ENCODE data around the gene PLPPR3. TPM values are rescaled to one million over a fixed set of nuclear protein-coding genes. Genes with fewer than 3 reads are reported as not detected.

Gene PLPPR3
- total RNA-seq, 3 donors from 2014 or later, result 0.19 TPM; not detected in 2

- intact Hi-C loops (cut with DNase I, micrococcal nuclease), result no loop called here
- Histone ChIP-seq H3K4me3 (no peak within 1 kb of the TSS), H3K9me3 (no peaks in the 10 kb centered on the region), H3K36me3 (ENCODE audit: low read depth) (no peaks in the 10 kb centered on the region), H3K4me1 (ENCODE audit: low read depth) (peaks cover 9% of the 10 kb centered on the region)
- no peak for TF ChIP-seq CTCF (IDR thresholded peaks at IDR 0.05)
- DNase-seq (no peak), ATAC-seq (no peak)
These were observed 18.9 kb upstream of the PLPPR3 start, which contains the start of gene PRTN3 for GRCh38 chr19:840519-841206. PRTN3 (plus strand) TSS chr19:840999; CDS start chr19:841009, 10 bp downstream.

- intact Hi-C loops (cut with DNase I, micrococcal nuclease), result no loop called here
- H3K9me3 ChIP-seq, result no peaks in the 10 kb centered on the region
- H3K4me3 ChIP-seq, result no peak overlapping the region
- DNase-seq (no peak), ATAC-seq (peak; percentile 33)
- no peak for TF ChIP-seq CTCF (IDR thresholded peaks at IDR 0.05)
- H3K4me1 ChIP-seq (ENCODE audit: low read depth), result no peaks in the 10 kb centered on the region
- no peaks in the 10 kb centered on the region for H3K36me3 ChIP-seq (ENCODE audit: low read depth)
These were observed 13.6 kb upstream of the PLPPR3 start for GRCh38 chr19:835210-835810.

- Histone ChIP-seq H3K36me3 (ENCODE audit: low read depth) (no peaks in the 10 kb centered on the region), H3K4me1 (ENCODE audit: low read depth) (no peaks in the 10 kb centered on the region), H3K4me3 (no peak overlapping the region), H3K9me3 (no peaks in the 10 kb centered on the region)
- TF ChIP-seq CTCF (IDR thresholded peaks at IDR 0.05), result no peak
- intact Hi-C loops (cut with DNase I, micrococcal nuclease), result no loop called here
- no peak for ATAC-seq
- no peak for DNase-seq
These were observed 12.5 kb upstream of the PLPPR3 start for GRCh38 chr19:834216-834615.

GRCh38 chr19:831407-832369, 9.9 kb upstream of the PLPPR3 start:
- no peak for ATAC-seq
- DNase-seq, result no peak
- Histone ChIP-seq H3K4me3 (no peak overlapping the region), H3K4me1 (ENCODE audit: low read depth) (no peaks in the 10 kb centered on the region), H3K36me3 (ENCODE audit: low read depth) (no peaks in the 10 kb centered on the region), H3K9me3 (no peaks in the 10 kb centered on the region)
- intact Hi-C loops (cut with DNase I, micrococcal nuclease), result no loop called here
- TF ChIP-seq CTCF (IDR thresholded peaks at IDR 0.05), result no peak

GRCh38 chr19:829129-829758, 7.5 kb upstream of the PLPPR3 start:
- Histone ChIP-seq H3K4me1 (ENCODE audit: low read depth) (no peaks in the 10 kb centered on the region), H3K36me3 (ENCODE audit: low read depth) (no peaks in the 10 kb centered on the region), H3K4me3 (no peak overlapping the region), H3K9me3 (no peaks in the 10 kb centered on the region)
- TF ChIP-seq CTCF (IDR thresholded peaks at IDR 0.05), result no peak
- ATAC-seq (no peak), DNase-seq (no peak)
- intact Hi-C loops (cut with DNase I, micrococcal nuclease), result no loop called here

Data from mucosa of descending colon (tissue), 3 donors.